Skin of body (tissue), 2 donors: ENCODE measurements around the gene RAD50. TPM values are rescaled to one million over a fixed set of nuclear protein-coding genes. Genes with fewer than 3 reads are reported as not detected.
"Not testable (repeated sequence)": the region's sequence is repeated elsewhere in the genome, so short reads cannot be mapped to it uniquely, and the experiment has no call there.

Experiments
- DNase-seq: peaks from one replicate; lab custom pipeline; 2025; lab: John Stamatoyannopoulos, UW
- total RNA-seq: library from RNA; depleted of rRNA; stranded (reverse); fragments of >200 nt; gene quantifications from one replicate; pipeline ENCODE4 v1.2.3, GENCODE V29; 2014

RAD50 gene
- 30.8 TPM for total RNA-seq

DNA sequence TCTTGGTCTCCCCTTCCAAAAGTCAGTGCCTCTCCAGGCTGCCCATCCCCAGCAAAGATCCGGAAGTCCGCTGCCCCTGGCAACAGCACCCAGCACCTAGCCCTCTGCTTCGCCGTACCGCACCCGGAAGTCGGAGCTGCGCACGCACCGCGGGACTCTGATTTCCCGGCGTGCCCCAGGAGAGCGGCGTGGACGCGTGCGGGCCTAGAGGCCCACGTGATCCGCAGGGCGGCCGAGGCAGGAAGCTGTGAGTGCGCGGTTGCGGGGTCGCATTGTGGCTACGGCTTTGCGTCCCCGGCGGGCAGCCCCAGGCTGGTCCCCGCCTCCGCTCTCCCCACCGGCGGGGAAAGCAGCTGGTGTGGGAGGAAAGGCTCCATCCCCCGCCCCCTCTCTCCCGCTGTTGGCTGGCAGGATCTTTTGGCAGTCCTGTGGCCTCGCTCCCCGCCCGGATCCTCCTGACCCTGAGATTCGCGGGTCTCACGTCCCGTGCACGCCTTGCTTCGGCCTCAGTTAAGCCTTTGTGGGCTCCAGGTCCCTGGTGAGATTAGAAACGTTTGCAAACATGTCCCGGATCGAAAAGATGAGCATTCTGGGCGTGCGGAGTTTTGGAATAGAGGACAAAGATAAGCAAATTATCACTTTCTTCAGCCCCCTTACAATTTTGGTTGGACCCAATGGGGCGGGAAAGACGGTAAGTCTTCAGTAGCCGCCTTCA lies at the start of gene RAD50:
Gene RAD50, plus strand, starts transcription at position 215 of the 715 bp plus-strand sequence. Its CDS starts 348 bp downstream, at position 563.
- peak; percentile 85 for DNase-seq

DNA sequence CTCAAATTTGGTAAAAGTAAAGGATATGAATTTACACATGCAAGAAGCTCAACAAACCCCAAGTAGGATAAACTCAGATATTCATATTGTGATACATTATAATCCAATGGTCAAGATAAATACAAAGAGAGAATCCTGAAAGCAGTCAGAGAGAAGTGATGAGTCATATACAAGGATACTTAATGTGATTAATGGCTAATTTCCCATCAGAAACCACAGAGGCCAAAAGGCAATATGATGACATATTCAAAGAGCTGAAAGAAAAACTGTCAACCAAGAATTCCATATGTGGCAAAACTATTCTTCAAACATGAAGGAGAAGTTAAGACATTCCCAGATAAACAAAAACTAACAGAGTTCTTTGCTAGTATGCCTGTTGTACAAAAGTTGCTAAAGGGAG lies 46.7 kb upstream of the RAD50 start:
- no peak for DNase-seq

DNA sequence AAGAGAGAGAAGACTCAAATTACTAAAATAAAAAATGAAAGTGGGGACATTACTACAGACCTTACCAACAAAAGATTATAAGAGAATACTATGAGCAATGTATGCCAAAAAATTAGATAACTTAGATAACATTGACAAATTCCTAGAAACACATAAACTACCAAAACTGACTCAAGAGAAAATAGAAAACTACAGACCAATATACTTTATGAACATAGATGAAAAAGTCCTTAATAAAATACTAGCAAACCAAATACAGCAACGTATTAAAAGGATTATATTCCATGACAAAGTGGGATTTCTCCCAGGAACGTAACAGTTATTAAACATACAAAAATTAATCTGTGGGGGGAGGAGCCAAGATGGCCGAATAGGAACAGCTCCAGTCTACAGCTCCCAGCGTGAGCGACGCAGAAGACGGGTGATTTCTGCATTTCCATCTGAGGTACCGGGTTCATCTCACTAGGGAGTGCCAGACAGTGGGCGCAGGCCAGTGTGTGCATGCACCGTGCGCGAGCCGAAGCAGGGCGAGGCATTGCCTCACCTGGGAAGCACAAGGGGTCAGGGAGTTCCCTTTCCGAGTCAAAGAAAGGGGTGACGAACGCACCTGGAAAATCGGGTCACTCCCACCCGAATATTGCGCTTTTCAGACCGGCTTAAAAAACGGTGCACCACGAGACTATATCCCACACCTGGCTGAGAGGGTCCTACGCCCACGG lies 43.0 kb upstream of the RAD50 start:
- DNase-seq, result not testable (repeated sequence)

DNA sequence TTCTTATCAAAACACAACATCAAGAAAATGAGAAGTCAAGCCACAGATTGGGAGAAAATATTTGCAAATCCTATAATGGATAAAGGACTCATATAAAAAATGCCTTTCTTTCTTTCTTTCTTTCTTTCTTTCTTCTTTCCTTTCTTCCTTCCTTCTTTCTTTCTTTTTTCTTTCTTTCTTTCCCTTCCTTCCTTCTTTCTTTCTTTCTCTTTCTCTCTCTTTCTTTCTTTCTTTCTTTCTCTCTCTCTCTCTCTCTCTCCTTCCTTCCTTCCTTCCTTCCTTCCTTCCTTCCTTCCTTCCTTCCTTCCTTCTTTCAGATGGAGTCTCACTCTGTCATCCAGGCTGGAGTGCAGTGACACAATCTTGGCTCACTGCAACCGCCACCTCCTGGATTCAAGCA lies 34.7 kb upstream of the RAD50 start:
- DNase-seq, result not testable (repeated sequence)

DNA sequence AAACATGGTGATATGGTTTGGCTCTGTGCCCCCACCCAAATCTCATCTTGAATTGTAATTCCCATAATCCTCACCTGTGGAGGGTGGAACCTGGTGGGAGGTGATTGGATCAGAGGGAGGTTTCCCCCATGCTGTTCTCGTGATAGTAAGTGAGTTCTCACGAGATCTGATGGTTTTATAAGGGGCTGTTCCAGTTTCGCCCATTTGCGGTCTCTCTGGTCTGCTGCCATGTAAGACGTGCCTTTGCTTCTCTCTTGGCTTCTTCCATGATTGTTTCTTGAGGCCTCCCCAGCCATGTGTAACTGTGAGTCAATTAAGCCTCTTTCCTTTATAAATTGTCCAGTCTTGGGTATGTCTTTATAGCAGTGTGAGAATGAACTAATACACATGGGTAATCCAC lies 31.9 kb upstream of the RAD50 start:
- not testable (repeated sequence) for DNase-seq

DNA sequence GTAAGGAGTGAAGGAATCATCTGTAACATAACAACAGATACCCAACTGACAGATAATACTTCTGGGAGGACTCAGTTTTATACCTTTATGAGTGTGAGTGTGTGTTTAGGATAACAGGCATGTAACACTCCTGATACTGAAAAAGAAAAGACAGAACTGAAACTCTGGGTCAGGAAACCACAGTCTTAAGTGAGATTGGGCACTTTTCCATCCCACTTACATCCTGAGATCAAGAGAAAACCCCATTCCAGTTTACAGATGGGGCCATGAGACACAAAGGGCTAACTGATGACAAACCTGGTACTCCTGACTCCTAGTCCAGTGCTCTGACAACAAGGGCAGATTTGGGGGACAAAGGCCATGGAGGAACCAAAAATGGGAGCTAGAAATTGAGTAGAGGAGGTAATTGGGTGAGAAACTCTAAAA lies 31.5 kb upstream of the RAD50 start:
- DNase-seq, result no peak

DNA sequence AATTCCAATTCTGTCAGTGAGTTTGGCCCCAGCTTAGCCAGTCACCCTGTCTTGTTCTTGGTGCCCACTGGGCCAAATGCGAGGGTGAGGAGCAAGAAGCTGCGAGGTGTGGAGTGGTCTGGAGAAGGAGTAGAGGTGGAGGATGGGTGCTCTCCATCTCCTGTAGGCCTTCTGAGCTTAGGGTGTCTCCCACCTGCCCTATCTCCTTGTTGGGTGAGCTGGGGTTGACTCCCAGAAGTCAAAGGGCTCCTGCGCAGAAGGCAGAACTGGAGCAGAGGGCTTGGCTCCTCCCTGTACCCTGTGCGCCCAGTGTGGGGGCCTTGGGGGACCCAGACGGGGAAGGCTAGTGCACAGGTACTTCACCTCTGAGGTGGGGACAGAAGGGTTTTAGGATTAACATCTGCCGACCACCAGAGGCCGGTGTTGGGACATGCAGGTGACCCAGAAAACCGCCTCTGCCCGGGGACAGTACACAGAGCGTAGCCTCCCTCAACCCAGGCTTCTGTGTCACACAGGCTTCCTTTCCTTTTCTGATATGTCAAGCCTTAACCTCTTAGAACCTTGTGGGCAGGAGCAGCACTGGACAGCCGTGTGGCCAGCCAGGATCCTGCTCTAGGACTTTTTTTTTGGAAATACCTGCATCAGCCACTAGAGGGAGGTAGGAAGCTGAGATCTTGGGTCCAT lies 30.3 kb upstream of the RAD50 start:
- DNase-seq, result no peak

DNA sequence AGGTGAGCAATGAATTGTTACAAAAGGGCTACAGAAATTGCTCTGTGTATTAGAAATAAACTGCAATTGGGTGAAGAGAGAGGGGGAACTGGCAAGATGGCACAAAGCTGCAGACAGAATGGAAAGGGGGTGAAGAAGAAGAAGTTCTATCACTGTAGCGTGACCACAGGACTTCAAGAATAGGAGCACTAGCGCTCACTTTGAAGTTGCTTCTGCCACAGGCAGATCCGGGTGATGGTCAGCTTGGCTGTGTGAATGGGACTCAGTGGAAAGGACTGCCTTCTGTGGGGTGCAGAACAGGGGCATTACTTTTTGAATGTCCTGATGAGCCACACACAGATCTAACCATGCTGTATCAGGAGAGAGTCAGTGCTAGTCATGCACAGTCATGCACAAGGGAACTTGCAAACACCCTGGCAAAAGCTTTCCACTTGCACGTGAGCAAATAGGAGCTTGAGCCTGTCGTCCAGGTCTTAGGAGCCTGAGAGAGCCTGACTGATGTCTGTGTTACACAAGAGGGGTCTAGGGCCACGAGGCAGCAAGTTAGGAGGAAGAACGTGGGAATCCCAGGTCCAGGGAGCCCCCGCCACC lies 29.7 kb upstream of the RAD50 start:
- no peak for DNase-seq

DNA sequence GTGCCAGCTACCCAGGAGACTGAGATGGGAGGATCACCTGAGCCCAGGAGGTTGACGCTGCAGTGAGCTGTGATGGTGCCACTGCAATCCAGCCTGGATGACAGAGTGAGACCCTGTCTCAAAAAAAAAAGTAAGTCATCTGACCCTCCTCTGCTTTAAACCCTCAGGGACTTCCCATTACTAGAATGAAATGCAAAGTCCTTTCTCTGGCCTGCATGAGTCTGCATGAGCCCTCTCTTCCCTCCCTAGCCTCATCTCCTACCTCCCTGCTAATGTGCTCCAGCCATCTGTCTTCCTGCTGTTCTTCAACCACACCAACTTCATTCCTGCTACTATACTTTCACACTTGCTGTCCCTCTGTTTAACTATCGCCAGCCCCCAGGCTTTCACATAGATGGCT lies 28.8 kb upstream of the RAD50 start:
- DNase-seq, result no peak

DNA sequence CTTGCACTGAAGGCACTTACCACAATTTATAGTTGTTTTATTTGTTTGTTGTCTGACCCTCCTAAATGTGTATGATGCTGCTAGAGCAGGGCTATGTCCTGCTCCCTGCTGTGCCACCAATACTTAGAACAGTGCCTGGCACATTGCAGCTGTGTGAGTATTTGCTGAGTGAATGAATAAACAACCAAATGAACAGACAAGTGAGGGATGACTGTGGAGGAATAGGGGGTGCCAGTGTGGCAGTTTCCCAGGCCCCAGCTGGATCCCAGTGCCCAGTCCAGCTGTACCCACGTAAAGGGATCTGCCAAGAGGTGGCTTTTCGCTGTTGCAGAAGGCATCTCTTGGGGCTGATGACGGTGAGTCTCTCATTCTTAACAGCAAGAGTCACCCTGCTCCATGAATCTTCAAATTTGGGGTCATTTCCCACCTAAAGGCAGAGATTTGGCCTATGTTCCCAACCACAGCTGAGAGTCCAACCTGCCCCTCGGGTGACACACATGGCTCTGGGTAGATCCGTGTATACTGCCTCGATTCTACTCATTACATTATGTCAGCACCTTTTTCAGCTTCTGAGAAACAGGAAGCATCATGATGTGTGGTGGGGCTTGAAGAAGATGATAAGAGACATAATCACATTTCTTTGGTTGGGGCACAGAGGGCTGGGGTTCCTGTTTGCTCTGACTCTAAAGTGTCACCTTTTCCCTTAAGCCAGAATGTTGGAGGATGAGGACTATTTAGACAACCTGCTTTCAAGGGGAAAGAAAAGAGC lies 27.7 kb upstream of the RAD50 start:
- no peak for DNase-seq

DNA sequence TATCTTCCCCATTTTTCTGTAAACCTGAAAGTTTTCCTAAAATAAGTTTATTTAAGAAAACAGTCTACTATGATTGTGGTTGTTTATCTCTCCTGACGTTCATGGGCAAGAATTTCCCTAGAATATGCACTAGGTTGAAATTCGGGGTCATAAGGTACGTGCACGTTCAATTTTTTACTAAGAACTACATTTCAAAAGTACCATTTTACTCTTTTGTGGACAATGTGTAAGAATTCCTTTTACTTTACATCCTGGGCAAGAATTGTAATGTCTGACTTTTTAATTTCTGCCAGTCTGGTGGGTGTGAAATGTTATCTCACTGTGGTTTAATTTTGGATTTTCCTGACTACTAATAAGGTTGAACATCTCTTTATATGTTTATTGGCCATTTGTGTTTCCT lies 25.8 kb upstream of the RAD50 start:
- no peak for DNase-seq

DNA sequence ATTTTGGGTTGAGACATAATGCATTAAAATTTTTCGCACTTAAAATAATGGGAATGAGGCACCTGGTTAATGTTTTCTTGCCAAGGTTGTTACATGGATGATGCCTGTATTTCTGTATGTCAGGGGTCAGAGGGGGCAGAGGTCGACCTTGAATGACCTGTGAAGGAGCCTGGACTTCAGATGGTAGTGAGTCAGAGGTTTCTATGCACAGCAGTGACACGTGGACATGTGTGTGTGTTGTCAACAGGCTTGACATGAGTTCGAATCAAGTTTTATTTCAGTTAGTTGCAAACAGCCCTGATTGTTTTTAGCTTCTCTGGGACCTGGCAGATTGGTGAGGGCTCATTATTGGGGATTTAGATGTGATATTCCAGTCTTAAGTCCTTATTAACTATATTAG lies 17.1 kb upstream of the RAD50 start:
- DNase-seq, result no peak

DNA sequence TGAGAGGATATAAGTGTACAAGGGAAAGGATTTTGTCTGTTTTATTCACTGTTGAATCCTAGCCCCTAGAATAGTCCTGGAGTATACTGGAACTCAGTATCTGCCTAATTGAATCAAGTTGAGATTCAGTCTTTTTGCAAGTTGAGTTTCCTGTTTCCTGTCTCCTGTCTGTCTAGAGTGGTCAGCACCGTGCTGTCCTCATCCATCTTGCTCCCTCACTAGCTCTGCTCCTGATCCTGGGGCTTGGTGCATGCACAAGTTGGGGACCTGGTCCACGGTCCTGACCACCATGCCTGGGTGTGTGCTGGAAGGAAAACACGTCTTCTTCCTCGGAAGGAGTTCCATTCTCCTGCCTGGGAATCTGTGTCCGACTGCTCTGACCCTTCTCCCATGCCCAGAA lies 16.6 kb upstream of the RAD50 start:
- DNase-seq, result no peak

DNA sequence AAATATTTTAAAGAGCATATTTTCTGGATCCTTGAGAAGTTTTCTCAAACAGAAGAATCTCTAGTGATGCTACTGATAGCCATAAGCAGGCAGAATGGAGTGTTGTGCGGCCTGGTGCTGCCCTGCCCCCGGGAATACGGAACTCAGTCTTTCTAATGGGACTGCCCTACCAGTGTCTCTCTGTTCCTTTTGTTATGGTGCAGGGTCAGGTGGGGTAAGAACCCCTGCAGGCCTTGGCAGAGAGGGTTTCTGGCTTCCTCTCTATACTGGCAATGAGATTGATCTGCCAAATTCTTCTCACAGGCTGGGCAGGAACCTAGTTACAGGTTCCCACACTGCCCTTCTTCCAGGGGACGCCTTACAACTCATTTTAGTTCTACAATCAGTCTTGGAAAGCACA lies 16.0 kb upstream of the RAD50 start:
- no peak for DNase-seq

DNA sequence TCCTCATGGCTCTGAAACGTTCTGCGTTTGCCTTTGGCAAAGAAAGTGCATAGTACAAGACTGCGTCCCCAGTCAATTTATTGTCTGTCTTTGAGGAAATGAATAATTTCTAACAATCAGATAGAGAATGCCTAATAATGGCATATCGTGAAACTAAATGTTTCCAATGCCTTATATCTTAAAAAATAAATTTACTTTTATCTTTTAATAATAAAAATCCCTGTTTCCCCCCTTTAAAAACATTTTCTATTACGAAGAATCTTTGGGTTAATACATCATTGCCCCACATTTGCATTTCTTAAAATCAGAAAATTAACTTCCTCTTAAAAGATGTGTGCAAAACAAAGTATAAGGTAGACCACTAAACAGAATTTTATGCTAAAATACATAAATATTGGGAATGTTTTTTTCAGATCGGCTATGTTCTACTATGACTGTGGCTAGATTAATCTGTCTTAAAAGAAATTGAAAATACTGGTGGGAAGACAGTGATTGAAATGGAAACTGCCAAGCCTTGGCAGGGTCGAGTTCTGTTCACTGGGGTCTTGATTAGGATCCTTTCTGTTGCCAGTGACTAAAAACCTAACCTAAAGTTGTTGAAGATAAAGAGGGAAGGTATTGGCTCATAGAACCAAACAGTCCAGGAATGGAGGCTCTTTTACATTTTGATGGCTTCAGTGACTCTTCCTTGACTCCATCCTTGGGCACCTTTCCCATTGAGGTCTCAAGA lies 13.1 kb upstream of the RAD50 start, which contains the start of gene IL5:
Gene IL5, minus strand, starts transcription at position 51 of the 730 bp plus-strand sequence. Its CDS starts 44 bp downstream, at position 7.
- no peak for DNase-seq

DNA sequence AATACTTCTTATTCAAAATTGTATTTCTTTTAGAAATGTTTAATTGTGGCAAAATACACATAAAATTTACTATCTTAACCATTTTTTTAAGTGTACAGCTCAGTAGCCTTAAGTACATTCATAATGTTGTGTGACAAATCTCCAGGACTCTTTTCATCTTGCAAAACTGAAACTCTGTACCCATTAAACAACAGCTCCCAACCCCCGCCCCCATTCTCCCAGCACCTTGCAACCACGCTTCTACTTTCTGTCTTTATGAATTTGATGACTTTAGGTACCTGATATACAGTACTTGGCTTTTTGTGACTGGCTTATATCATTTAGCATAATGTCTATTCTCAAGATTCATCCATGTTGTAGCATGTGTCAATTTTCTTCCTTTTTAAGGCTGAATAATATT lies 10.7 kb upstream of the RAD50 start:
- DNase-seq, result no peak

DNA sequence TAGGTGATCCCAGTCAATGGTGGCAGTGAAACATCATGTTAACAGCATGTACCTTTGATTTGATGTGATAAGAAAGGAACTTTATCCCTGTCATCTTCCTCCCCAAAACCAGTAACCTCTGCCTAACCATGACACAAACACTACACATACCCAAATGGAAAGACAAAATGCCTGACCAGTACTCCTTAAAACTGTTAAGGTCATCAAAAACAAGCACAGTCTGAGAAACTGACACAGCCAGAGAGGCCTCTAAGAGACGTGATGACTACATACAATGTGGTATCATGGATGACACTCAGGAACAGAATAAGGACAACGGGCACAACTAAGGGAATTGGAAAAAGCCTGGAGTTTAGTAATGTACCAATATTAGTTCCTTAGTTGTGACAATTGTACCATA lies 9.5 kb upstream of the RAD50 start:
- DNase-seq, result no peak

DNA sequence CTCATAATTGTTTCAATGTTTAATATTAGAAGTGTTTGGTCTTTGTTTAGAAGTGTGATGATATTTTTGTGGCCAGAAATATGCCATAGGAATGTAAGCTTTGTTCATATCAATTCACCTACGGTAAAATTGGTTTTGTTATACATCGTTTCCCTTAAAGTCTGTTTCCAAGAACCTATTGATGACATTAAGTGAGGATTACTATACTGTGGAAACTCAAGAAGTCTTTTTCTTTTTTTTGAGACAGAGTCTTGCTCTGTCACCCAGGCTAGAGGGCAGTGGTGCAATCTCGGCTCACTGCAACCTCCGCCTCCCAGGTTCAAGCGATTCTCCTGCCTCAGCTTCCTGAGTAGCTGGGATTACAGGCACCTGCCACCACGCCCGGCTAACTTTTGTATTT lies 7.9 kb upstream of the RAD50 start:
- DNase-seq, result not testable (repeated sequence)

DNA sequence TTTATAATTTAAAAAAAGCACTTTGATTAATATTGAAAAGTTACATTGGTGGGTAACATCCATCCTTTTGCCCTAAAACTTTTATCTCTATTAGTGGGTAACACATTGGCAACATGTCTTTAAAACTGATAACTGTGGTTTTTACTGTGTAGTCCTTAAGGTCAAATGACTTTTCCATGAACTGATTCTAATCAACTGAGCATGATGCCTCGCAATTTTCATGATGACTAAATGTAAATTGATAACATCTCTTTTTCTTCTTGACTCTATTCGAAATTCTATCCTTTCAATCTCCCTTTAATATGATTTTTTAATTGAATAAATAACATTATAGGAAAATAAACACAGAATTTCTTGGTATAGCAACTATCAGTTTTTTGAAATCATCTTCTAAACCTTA lies 7.2 kb upstream of the RAD50 start:
- DNase-seq, result no peak

DNA sequence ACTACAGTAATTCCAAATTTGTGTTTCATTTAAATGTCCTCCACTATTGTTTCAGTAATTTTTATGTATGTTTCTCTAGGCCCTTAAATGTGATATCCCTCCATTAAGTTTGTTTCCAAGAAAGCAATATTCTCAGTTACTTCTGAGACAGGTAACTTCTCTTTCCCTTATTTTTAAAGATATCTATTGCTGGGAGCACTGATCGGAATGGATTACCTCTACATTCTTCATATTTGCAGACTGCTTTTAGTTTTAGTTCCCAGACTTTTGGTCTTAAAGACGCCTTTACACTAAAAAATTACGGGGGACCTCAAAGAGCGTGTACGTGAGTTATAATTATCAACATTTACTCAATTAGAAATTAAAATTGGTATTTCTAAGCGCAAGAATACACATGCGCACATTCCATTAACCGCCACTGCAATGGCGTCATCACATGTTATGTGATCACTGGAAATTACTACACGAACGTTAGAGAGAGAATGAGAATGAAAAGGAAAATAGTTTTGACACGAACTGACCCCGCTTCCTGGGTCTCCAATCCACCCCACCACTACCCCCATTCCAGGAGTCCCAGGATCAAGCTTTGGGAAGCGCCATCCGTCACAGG lies 519 bp upstream of the RAD50 start:
- no peak for DNase-seq
